ENCODE measurements around the gene ASMTL.

The ASMTL gene

DNA sequence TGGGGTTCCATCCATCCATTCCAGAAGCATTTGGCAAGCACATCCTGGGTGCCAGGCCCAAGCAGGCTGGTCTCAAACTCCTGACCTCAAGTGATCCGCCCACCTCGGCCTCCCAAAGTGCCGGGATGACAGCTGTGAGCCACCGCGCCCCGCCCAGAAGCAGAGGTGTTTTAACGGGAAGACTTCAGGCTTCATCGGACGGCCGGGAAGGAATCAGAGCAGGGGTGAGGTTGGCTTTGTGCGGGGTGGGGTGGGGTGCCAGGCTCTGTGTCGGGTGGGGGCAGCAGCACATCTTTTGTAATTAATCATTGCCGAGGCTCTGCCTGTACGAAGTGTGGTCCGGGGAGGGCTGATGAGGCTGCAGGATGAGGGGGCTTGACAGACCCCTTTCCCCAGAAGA lies 55.7 kb downstream of the ASMTL start:
- no peak overlapping the region for H3K27ac ChIP-seq (ENCODE audit: low read length)
- no peak overlapping the region for H3K4me3 ChIP-seq (ENCODE audit: low read depth in 1 of 2, low read length in 2 of 2)
- H3K9me3 ChIP-seq (ENCODE audit: insufficient read depth, low read length, severe bottlenecking), result no peaks in the 10 kb centered on the region
- peaks cover 35% of the 10 kb centered on the region for H4K20me1 ChIP-seq (ENCODE audit: insufficient read depth, low read length)
- H3K36me3 ChIP-seq (ENCODE audit: insufficient read depth, low read length), result peaks cover 73% of the 10 kb centered on the region
- H3K79me2 ChIP-seq (ENCODE audit: insufficient read depth, low read length), result peaks cover 46% of the 10 kb centered on the region
- peaks cover 30% of the 10 kb centered on the region for H3K4me1 ChIP-seq (ENCODE audit: insufficient read depth, low read length)
- no peak for TF ChIP-seq EZH2 (IDR thresholded peaks at IDR 0.05; ENCODE audit: borderline replicate concordance, low read depth, low read length, severe bottlenecking)
- TF ChIP-seq, protein P1, sequence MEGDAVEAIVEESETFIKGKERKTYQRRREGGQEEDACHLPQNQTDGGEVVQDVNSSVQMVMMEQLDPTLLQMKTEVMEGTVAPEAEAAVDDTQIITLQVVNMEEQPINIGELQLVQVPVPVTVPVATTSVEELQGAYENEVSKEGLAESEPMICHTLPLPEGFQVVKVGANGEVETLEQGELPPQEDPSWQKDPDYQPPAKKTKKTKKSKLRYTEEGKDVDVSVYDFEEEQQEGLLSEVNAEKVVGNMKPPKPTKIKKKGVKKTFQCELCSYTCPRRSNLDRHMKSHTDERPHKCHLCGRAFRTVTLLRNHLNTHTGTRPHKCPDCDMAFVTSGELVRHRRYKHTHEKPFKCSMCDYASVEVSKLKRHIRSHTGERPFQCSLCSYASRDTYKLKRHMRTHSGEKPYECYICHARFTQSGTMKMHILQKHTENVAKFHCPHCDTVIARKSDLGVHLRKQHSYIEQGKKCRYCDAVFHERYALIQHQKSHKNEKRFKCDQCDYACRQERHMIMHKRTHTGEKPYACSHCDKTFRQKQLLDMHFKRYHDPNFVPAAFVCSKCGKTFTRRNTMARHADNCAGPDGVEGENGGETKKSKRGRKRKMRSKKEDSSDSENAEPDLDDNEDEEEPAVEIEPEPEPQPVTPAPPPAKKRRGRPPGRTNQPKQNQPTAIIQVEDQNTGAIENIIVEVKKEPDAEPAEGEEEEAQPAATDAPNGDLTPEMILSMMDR (IDR thresholded peaks at IDR 0.05; ENCODE audit: borderline replicate concordance, extremely low read depth, low read length, poor library complexity, severe bottlenecking), result no peak
- no peak overlapping the region for H3K9ac ChIP-seq (ENCODE audit: low read depth, low read length)
- ATAC-seq (ENCODE audit: insufficient read depth, low read depth) (no peak), DNase-seq (no peak)
- no peaks in the 10 kb centered on the region for H3K27me3 ChIP-seq (ENCODE audit: insufficient read depth, low read length, poor library complexity)
- H2AFZ ChIP-seq (ENCODE audit: low read depth, low read length), result no peak overlapping the region
- H3K4me2 ChIP-seq (ENCODE audit: insufficient read depth, low read length), result no peak overlapping the region

DNA sequence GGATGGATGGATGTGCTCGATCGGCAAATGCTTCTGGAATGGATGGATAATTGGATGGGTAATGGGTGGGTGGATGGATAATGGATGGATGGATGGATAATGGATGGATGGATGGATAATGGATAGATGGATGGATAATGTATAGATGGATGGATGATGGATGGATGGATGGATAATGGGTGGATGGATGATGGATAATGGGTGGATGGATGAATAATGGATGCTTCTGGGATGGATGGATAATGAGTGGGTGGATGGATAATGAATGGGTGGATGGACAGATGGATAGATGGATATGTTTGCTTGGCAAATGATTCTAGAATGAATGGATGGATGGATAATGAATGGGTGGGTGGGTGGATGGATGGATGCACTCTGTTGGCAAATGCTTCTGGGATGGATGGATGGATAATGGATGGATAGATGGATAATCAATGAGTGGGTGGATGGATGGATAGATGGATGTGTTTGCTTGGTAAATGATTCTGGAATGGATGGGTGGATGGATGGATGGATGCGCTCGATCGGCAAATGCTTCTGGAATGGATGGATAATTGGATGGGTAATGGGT lies 57.0 kb downstream of the ASMTL start:
- H3K4me2 ChIP-seq (ENCODE audit: insufficient read depth, low read length), result peak overlapping the region; percentile 79; the same call in 1 of the 2 replicates
- TF ChIP-seq, protein P1 (IDR thresholded peaks at IDR 0.05; ENCODE audit: borderline replicate concordance, extremely low read depth, low read length, poor library complexity, severe bottlenecking), result no peak
- TF ChIP-seq EZH2 (IDR thresholded peaks at IDR 0.05; ENCODE audit: borderline replicate concordance, low read depth, low read length, severe bottlenecking), result no peak
- no peak overlapping the region for H3K27ac ChIP-seq (ENCODE audit: low read length)
- ATAC-seq (ENCODE audit: insufficient read depth, low read depth), result no peak
- H3K9ac ChIP-seq (ENCODE audit: low read depth, low read length), result no peak overlapping the region
- H3K36me3 ChIP-seq (ENCODE audit: insufficient read depth, low read length), result peaks cover 71% of the 10 kb centered on the region
- H2AFZ ChIP-seq (ENCODE audit: low read depth, low read length), result no peak overlapping the region
- no peak for DNase-seq
- H3K27me3 ChIP-seq (ENCODE audit: insufficient read depth, low read length, poor library complexity), result no peaks in the 10 kb centered on the region
- H3K4me3 ChIP-seq (ENCODE audit: low read depth in 1 of 2, low read length in 2 of 2), result no peak overlapping the region
- peaks cover 55% of the 10 kb centered on the region for H3K79me2 ChIP-seq (ENCODE audit: insufficient read depth, low read length)
- peaks cover 36% of the 10 kb centered on the region for H3K4me1 ChIP-seq (ENCODE audit: insufficient read depth, low read length)
- peaks cover 45% of the 10 kb centered on the region for H4K20me1 ChIP-seq (ENCODE audit: insufficient read depth, low read length)
- no peaks in the 10 kb centered on the region for H3K9me3 ChIP-seq (ENCODE audit: insufficient read depth, low read length, severe bottlenecking)

DNA sequence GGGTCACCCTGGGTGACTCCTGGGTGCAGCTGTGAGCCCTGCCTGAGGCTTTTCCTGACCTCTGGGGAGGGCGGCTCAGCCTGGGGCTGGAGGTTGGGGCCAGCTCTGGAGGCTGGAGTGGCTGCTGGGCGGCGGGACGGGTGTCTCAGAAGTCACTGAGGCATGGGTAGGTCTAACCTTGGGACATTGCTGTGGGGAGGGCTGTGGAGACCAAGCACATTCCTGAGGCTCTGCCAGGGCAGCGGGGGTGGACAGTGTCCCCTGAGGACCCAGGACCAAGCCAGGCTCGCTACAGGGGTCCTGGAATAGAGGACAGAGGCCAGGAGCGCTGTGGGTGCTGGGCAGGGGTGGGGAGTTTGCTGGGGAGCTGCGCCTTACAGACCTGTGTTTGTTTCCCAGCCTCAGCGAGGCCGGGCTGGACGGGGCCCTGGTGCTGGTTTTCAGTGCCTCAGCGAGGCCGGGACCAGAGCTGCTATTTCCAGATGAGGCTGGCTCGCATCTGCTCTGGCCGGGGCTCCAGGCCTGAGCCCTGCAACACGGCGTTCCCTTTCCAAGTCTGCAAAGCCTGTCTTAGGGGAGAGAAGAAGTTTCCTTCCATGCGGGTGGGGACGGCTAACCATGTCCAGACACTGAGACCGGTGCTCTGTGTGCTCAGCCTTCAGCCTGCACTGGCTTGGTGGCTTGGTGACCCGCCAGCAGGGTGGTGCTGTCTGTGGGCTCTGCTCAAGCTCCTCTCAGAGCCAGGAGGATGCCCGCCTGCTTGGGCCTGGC lies 57.8 kb downstream of the ASMTL start:
- no peak overlapping the region for H3K4me3 ChIP-seq (ENCODE audit: low read depth in 1 of 2, low read length in 2 of 2)
- no peak for DNase-seq
- H3K79me2 ChIP-seq (ENCODE audit: insufficient read depth, low read length), result peaks cover 63% of the 10 kb centered on the region
- H3K27me3 ChIP-seq (ENCODE audit: insufficient read depth, low read length, poor library complexity), result no peaks in the 10 kb centered on the region
- H3K4me1 ChIP-seq (ENCODE audit: insufficient read depth, low read length), result peaks cover 44% of the 10 kb centered on the region
- H3K27ac ChIP-seq (ENCODE audit: low read length), result peak overlapping the region; percentile 20; the same call in 1 of the 2 replicates
- ATAC-seq (ENCODE audit: insufficient read depth, low read depth), result no peak
- H3K9ac ChIP-seq (ENCODE audit: low read depth, low read length), result peak overlapping the region; percentile 23; the same call in 1 of the 2 replicates
- H3K9me3 ChIP-seq (ENCODE audit: insufficient read depth, low read length, severe bottlenecking), result no peaks in the 10 kb centered on the region
- H3K36me3 ChIP-seq (ENCODE audit: insufficient read depth, low read length), result peaks cover 71% of the 10 kb centered on the region
- no peak overlapping the region for H2AFZ ChIP-seq (ENCODE audit: low read depth, low read length)
- H4K20me1 ChIP-seq (ENCODE audit: insufficient read depth, low read length), result peaks cover 53% of the 10 kb centered on the region
- peak overlapping the region; percentile 79 for H3K4me2 ChIP-seq (ENCODE audit: insufficient read depth, low read length)
- TF ChIP-seq EZH2 (IDR thresholded peaks at IDR 0.05; ENCODE audit: borderline replicate concordance, low read depth, low read length, severe bottlenecking), result no peak
- TF ChIP-seq, protein P1 (IDR thresholded peaks at IDR 0.05; ENCODE audit: borderline replicate concordance, extremely low read depth, low read length, poor library complexity, severe bottlenecking), result no peak

All from DND-41 (cell line).